ENCODE measurements around the gene SLC9A6.
A peak's percentile ranks its signal among the peaks of the same experiment; 100 is the strongest.

The SLC9A6 gene

DNA sequence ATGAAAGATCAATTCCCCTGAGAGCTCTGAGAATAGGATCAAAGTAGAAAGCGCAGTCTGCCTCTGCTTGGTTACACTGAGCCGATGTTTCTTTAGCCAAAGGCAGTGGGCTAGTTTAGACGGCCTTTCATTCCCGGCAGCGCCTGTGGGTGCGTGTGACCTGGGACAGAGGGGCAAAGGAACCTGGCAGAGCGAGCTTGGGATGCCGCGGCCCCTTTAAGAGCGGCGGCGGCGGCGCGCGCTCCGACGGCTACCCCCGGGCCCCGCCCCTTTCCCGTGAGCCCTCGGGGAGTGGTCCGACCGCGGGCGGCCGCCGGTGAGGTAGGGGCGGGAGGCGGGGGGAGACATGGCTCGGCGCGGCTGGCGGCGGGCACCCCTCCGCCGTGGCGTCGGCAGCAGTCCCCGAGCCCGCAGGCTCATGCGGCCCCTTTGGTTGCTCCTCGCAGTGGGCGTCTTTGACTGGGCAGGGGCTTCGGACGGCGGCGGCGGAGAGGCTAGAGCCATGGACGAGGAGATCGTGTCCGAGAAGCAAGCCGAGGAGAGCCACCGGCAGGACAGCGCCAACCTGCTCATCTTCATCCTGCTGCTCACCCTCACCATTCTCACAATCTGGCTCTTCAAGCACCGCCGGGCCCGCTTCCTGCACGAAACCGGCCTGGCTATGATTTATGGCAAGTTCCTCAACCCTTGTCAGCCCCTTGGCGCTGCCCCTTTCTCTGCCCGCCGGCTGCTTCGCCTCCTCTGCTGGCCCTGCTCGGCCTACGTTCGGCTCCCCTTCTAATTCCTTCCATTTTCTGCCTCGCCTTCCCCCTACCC lies at the start of gene SLC9A6:
Gene SLC9A6 (plus strand): TSS at position 279 of the 816 bp plus-strand sequence. CDS start 224 bp downstream, at position 503.
- peak; percentile 53 for DNase-seq

GRCh38 chrX:135944486-135944885 lies 40.7 kb upstream of the SLC9A6 start:
- no peak for DNase-seq

DNA sequence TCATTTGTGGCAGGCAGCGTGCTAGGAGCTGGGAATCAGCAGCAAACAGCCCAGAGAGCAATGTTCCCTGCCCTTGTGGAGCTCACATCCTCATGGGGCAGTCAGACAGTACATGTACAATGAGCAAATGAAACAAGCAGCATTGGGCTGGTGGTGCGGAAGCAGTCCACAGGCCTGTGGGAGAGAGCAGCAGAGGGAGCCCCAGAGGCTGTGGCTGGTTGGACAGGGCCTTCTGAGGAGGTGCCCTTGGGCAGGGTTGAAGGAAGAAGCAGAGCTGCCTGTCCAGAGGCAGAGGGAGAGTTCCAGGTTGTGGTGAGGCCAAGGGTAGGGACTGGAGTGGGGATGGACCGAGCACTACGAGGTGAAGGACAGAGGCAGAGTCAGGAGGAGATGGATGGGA lies 33.9 kb upstream of the SLC9A6 start:
- no peak for DNase-seq

DNA sequence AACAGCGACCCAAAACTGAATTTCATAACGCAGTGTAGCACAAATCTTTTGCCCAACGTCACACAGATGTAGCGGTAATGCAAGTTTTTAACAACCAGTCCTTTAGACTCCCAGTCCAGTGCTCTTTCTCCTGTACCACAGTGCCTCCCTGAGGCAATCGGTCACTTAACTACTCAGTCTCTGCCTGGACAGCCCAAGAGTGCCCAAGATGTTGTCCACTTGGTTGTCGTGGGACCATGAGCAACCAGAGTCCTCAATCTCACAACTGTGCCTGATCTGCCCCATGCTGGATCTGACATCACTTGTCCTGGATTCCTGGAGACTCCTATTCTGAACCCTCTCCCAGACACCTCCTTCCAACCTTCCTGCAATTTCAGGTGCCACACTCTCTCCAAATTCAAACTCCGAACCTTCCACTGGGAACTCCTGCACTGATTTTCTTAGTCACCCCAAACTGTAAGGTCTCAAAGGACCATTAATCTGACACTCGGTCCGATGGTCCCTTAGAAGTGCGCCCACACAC lies 12.1 kb upstream of the SLC9A6 start:
- DNase-seq: no peak

- DNase-seq: peak; percentile 68
Observed at GRCh38 chrX:135973548-135974278, 11.5 kb upstream of the SLC9A6 start, which contains the start of gene MMGT1. Gene MMGT1, minus strand, starts transcription at chrX:135973988. Its CDS starts 313 bp downstream, at chrX:135973675.

- peak; percentile 57 for DNase-seq
Observed at GRCh38 chrX:135974279-135974856, 10.9 kb upstream of the SLC9A6 start.

DNA sequence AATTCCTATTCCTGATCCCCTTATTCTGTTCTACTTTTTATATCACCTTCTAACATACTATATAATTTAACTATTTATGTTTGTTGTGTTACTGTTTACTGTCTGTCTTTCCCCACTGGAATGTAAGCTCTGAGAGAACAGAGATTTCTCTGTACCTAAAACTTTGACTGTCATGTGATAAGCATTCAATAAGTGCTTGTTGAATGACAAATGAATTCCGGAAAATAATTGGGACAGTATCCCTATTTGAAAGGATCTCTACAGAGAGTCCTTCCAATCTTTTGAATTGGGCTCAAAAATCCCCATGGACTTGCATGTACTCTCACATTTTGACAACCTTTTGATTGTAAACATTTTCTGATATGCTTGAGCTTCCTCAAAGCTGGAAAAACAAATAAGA lies 9.8 kb upstream of the SLC9A6 start:
- no peak for DNase-seq

DNA sequence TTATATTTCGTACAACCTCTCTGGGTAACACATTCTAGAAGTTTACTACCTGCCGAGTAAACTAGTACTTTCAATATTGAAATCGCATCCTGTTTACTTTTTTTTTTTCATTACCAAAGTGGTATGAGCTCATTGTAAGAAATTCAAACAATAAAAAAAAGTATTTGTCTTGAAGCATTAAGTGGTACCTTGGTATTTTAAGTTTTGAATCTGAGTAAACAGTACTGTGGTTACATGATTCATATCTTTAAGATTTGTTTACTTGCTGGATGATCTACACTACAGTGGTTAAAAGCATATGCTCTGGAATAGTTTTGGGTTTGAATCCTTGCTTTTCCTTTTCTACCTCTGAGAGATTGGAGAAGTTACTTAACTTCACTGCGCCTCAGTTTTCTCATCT lies 7.6 kb upstream of the SLC9A6 start:
- no peak for DNase-seq

GRCh38 chrX:135981010-135981409 lies 4.2 kb upstream of the SLC9A6 start:
- DNase-seq: no peak

DNA sequence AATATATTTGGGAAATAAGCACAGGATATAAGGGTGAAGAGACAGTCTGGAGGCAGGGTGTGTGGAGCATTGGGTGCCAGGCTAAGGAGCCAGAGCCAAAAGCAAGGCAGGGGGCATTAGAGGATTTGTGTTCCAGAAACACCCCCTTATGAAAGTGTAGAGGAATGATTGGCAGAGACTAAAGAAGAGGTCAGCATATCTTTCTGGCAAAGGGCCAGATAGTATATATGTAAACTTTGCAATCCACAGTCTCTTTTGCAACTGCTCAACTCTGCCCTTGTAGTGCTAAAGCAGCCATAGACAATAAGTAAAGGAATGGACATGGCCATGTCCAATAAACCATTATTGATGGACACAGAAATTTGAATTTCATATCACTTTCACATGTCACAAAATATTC lies 3.6 kb upstream of the SLC9A6 start:
- no peak for DNase-seq

DNA sequence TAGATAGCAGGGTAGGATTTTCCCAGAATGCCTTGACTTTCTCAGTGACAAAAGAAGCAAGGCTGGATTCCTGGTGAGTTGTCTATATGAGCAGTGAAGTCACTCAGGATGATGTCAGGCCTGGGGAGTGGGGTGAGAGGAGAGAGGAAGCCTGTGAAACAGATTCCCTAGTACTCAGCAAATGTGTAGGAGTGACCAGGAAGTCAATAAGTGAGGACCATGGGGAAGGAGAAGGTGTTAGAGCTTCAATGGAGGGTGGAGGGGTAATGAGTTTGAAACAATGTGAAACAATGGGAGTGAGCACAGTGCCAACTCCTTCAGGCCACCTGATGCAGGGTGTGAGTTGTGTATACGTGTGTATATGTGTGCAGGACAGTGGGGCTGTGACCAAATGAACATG lies 2.4 kb upstream of the SLC9A6 start:
- DNase-seq: no peak

- no peak for DNase-seq
Observed at GRCh38 chrX:135984256-135984655, 979 bp upstream of the SLC9A6 start.

DNA sequence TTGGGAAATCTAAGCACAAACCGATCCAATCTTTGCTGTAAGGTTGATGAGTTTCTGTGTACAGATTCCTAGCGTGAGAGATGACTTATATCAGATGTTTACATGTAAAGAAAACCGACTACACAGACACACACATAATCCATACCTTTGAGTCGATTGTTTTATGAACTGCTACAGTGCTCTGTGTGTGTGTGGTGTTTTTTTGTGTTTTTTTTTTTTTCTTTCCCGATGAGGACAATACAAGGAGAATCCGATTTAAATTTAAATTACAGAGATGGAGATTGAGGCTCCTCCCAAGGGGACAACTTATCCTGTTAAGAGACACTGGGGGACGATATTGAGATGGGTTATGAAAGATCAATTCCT lies 461 bp upstream of the SLC9A6 start:
- DNase-seq: no peak

DNA sequence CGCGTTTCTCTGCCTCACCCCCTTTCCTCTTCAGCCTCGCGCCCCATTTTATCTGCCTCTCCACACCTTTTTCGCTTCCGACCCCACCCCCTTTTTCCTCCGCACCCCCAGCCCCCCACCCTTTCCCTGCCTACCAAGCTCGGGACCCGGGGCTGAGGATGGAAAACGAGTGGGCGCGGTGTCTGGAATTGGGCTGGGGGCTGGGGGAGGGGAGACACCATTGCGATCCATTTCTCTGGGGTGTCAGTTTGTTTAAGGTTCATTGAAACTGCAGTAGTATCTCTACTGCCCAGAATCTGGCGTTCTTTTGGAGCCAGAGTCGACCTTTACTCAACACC lies 707 bp downstream of the SLC9A6 start:
- no peak for DNase-seq

GRCh38 chrX:135988245-135988644 lies 3.0 kb downstream of the SLC9A6 start:
- DNase-seq: no peak

- no peak for DNase-seq
Observed at GRCh38 chrX:136015016-136015415, 29.8 kb downstream of the SLC9A6 start.

DNA sequence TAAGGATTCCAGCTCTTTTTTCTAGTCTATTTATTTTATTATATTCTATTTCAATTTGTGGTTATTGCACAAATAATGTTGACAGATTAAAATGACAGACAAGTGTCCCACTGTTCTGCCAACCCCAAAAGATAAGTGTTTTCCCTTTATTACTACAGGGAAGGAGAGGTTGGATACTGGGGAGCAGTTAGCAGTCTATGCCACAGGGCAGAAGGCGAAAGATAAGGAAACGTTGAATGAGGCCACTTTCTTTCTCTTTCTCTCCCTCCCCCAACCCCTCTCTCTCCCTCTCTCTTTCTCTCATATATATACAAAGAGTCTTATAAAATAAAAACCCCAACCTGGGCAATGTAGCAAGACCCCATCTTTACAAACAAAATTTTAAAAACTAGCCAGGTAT lies 31.6 kb downstream of the SLC9A6 start:
- DNase-seq: no peak

DNA sequence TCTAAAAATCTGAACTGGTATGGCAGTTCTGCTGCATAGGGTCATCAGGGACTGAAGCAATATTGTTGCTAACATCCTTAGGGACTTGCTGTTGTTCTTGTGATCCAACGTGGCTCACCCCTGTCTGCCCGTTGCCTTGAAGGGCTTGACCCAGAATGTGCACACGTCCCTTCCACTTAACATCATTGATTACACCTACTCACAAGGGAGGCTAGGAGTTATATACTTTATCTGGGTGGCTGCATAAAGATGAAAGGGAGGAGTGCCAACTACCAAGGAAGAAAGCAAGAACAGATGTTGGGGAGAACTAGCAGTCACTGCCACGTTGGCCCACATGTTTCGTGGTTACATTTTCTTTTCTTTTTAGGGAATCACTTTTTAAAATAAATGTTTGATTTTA lies 34.0 kb downstream of the SLC9A6 start:
- no peak for DNase-seq

DNA sequence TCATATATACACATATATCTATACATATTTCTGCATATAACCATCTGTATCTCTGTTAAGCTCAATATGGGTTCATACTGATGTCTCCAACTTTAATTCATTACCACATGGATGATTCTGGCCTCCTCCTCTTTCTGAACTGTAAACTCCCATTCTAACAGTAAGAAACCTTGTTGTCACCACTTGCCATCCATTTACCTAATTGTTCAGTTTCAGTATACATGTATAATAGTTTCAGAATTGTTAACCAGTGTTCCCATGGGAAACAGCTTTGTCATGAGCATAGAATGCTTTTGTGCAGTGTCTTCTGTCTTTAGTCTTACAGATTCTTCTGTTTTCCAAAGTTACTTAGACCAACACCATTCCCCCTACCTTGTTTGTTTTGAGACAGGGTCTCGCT lies 35.9 kb downstream of the SLC9A6 start:
- DNase-seq: no peak

DNA sequence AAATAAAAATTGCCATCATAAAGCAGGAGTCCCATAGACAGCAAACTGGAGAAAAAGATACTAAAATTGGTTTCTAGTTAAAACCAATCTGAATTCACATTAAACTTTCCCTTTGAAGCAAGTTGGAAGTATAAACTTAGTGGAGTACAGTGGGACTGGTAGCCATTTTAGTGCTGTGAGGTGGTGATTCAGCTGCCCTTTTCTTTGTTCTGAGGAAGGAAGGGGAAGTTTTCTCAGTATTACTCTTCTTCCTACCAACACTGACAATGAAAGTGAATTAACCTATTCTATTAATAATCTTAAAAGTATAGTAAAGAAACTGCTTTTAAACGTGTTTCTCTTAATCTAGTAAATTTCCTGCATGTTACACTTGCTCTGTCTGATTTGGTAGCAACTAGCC lies 36.7 kb downstream of the SLC9A6 start:
- no peak for DNase-seq

DNA sequence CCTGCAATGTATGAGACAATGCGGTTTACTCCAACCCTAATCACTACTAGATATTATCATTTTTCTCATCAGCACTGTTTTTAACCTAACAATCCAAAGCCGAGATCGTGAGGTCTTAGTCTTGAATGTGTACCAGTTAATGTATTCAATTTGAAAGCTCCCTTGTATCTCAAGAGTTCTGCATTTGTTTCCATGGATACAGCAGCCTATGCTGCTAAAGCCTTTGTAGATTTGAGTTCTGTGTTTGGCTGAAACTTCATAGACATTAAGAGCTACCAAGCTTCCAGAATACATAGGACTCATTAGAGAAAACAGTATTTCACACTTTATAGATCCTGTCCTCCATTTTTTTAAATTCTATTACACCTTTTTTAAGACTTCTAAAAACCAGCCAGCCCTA lies 39.9 kb downstream of the SLC9A6 start:
- no peak for DNase-seq

GRCh38 chrX:136028383-136028984 lies 43.2 kb downstream of the SLC9A6 start:
- DNase-seq: no peak

- DNase-seq: no peak
Observed at GRCh38 chrX:136029766-136030165, 44.5 kb downstream of the SLC9A6 start.
